Neutrophil (primary cell): ENCODE measurements around the gene INSYN1.

Experiments used
- H3K27ac ChIP-seq: fragments of 200-600 bp; sonication (generic); 2 replicates; pipeline ENCODE4 v1.5.1; 2016; ENCODE audit warnings: mild to moderate bottlenecking, moderate library complexity
- H3K27me3 ChIP-seq: fragments of 200-600 bp; sonication (generic); 2 replicates; pipeline ENCODE4 v1.6.0; 2016; ENCODE audit warnings: mild to moderate bottlenecking
- H3K36me3 ChIP-seq: fragments of 200-600 bp; sonication (generic); 2 replicates; pipeline ENCODE4 v1.5.1; 2017
- H3K4me1 ChIP-seq, 2 experiments: fragments of 200-600 bp in 1 of 2; sonication (generic) in 1 of 2; 1 replicate in 1 of 2; 2 replicates in 1 of 2; pipeline versions ENCODE4 v1.5.1 to v1.6.1; 2013 to 2016; ENCODE audit warnings: low read depth in 1 of 2, low read length in 1 of 2, mild to moderate bottlenecking in 1 of 2, moderate library complexity in 1 of 2; ENCODE audit not compliant: control insufficient read depth in 1 of 2, insufficient read depth in 1 of 2
- H3K4me3 ChIP-seq, 2 experiments: fragments of 200-600 bp in 1 of 2; sonication (generic) in 1 of 2; 1 replicate in 1 of 2; 2 replicates in 1 of 2; pipeline ENCODE4 v1.5.1; 2013 to 2016; ENCODE audit warnings: low read depth in 1 of 2, low read length in 1 of 2, mild to moderate bottlenecking in 1 of 2, moderate library complexity in 1 of 2
- H3K9me3 ChIP-seq: fragments of 200-600 bp; sonication (generic); 2 replicates; pipeline ENCODE4 v1.5.1; 2016
- TF ChIP-seq, protein P1 (sequence below): fragments of 200-600 bp; sonication (generic); IDR thresholded peaks from 2 replicates; pipeline ENCODE4 v1.5.1; 2016; ENCODE audit warnings: antibody characterized with exemption

Gene INSYN1

DNA sequence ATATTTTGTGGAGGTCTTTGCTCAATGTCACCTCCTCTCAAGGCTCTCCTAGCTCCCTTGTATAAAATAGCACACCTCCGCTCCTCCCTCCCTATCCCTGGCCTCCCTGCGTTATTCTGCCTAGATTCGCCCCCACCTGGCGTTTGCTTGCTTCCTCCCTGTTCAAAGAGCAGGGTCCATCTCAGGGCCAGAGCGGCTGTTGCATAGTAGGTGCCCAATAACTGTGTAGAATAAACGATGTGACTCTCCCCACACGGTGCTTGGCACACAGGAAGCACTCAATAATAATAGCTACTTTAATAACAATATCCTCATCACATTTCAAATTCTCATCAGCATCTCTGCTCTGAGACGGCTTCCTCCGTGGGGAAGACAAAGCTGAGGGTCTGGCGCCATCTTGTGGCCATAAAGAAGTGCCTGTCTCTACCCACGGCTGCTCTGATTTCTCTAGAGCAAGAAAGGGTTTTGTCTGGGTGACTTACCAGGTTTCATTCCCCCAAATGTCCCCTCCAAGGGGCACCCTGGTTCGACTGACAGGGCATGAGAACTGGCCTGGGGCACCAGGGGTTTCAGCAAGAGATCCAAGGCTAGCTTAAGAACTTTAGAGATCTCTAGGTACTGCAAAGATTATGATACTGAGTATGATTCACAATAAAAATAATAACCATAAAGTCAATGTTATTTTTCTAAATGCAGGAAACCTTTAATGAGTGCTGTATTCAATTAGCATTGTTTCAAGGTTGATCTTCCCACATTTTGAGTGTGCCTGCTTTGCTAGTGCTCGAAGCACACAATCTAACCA, 52.9 kb downstream of the INSYN1 start:
- Histone ChIP-seq H3K36me3 (no peaks in the 10 kb centered on the region), H3K4me1 (peaks cover 4 to 8% of the 10 kb centered on the region in 2 experiments), H3K27ac (no peak overlapping the region), H3K4me3 (no peak overlapping the region), H3K27me3 (peaks cover 54% of the 10 kb centered on the region), H3K9me3 (no peaks in the 10 kb centered on the region)
- TF ChIP-seq, protein P1, sequence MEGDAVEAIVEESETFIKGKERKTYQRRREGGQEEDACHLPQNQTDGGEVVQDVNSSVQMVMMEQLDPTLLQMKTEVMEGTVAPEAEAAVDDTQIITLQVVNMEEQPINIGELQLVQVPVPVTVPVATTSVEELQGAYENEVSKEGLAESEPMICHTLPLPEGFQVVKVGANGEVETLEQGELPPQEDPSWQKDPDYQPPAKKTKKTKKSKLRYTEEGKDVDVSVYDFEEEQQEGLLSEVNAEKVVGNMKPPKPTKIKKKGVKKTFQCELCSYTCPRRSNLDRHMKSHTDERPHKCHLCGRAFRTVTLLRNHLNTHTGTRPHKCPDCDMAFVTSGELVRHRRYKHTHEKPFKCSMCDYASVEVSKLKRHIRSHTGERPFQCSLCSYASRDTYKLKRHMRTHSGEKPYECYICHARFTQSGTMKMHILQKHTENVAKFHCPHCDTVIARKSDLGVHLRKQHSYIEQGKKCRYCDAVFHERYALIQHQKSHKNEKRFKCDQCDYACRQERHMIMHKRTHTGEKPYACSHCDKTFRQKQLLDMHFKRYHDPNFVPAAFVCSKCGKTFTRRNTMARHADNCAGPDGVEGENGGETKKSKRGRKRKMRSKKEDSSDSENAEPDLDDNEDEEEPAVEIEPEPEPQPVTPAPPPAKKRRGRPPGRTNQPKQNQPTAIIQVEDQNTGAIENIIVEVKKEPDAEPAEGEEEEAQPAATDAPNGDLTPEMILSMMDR = peak; percentile 64

DNA sequence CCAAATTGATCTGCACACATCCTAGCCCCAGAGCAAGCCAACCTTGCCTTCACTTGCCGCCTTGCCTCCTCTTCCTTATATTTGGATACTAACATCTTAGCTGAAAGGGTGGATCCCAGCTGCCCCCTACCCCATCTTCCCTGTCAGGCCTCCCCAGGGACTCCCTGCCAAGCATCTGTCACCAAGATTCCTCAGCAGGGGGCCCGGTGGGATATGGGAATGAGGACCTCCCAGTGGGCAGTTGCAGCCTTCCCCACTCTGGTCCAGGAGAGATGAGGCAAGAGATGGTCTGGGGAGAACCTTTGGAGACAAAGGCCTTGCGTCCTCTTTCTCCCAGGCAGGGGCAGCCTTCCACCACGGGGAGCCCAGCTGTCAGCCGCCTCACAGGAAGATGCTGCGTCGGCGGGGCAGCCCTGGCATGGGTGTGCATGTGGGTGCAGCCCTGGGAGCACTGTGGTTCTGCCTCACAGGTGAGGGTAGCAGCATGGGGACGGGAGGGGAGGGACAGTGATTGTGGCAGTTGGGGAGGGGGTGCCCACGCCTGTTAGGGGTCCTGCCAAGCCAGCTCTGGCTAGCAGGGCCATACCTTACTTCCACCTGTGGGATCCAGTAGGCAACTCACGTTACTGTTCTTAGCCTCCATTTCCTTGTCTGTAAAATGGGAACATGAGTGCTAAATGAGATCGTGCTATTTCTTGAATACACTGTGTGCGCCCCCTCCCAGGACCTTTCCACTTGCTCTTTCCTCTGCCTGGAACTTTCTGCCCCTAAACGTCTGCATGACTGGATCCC, 53.7 kb downstream of the INSYN1 start:
- TF ChIP-seq, protein P1 = no peak
- Histone ChIP-seq H3K4me3 (no peak overlapping the region), H3K27ac (no peak overlapping the region), H3K4me1 (peaks cover 4 to 8% of the 10 kb centered on the region in 2 experiments), H3K9me3 (no peaks in the 10 kb centered on the region), H3K36me3 (no peaks in the 10 kb centered on the region), H3K27me3 (peaks cover 60% of the 10 kb centered on the region)

DNA sequence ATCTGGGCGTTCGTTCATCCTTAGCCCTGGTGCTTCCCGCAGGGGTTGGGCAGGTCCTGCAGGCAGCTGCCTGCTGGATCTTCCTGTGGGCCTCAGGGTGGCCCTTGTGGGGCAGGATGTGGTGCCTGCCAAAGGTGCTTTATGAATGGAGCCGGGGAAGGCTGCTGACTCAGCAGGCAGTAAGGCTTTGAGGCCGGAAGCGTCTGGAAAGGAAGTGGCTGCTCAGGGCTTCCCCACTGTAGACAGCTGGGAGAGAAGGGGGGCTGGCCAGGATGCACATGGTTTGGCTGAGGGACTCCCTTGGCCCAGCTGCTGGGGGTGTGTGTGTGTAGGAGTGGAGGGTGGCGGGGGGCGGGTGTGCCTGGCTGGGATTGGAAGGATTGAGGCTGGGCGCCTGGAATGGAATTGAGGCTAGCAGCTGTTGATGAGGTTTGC, 56.1 kb downstream of the INSYN1 start:
- no peak overlapping the region for H3K27ac ChIP-seq
- H3K4me3 ChIP-seq = no peak overlapping the region
- H3K4me1 ChIP-seq = peaks cover 4 to 8% of the 10 kb centered on the region in 2 experiments
- no peaks in the 10 kb centered on the region for H3K36me3 ChIP-seq
- TF ChIP-seq, protein P1 = no peak
- peaks cover 79% of the 10 kb centered on the region for H3K27me3 ChIP-seq
- no peaks in the 10 kb centered on the region for H3K9me3 ChIP-seq

DNA sequence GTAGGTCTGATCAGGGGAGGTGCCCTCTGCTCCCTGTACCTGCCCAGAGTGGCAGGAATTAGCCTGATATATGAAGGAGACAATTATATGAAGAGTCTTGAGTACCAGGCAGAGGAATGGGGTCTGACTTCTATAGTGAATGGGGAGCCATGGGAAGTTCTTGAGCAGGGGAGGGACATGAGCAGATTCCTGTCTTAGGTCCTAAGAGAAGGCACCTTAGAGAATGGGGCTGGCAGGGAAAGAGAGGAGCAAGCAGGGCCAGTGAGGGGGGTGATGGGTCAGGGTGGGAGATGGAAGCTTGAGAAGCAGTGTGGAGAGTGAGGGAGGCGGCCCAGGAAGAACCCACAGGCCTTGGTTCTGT, 56.5 kb downstream of the INSYN1 start:
- TF ChIP-seq, protein P1 = no peak
- no peak overlapping the region for H3K4me3 ChIP-seq
- H3K27ac ChIP-seq = no peak overlapping the region
- H3K27me3 ChIP-seq = peaks cover 84% of the 10 kb centered on the region
- H3K4me1 ChIP-seq = peaks cover 4 to 8% of the 10 kb centered on the region in 2 experiments
- no peaks in the 10 kb centered on the region for H3K36me3 ChIP-seq
- no peaks in the 10 kb centered on the region for H3K9me3 ChIP-seq

DNA sequence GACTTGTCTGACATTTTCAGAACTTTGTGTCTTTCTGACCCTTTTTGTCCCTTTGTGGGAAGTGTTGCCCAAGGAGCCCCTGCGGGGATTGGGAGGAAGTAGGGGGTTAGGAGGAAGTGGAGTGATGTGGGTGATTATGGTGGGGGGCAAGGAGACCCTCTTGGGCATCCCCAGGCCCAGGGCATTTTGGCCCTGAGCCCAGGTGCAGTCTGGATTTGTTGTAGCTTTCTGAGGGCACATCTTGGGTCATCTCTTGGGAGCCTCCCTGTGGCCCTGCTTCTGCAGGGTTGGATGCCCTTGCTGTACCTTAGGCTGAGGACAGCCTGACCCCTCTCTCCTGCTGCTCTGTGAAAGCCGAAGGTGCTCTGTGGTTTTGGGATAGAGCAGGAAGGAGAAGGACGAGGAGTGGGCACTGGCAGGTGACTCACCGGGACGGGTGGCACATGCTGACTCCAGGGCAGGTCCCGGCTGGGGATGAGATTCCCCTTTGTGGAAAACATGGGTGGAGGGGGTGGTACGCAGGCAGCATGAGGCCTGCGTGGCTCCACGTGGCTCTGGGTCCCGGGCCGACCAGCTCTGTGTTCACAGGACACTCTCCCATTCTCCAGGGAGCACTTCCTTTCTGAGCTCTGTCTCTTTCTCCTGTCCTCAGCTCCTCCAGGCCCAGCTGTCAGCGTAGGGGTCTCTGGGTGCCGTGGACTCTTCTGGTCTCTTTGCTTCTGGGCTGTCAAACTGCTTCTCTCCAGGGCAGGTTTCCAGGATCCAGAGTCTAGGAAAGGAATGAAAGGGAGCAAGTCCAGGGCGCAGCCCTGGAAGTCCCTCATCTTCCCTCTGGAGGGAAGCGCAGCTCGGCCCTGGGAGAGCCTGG, 57.1 kb downstream of the INSYN1 start:
- no peaks in the 10 kb centered on the region for H3K9me3 ChIP-seq
- H3K4me1 ChIP-seq = peaks cover 4 to 8% of the 10 kb centered on the region in 2 experiments
- H3K36me3 ChIP-seq = no peaks in the 10 kb centered on the region
- H3K4me3 ChIP-seq = no peak overlapping the region
- no peak overlapping the region for H3K27ac ChIP-seq
- TF ChIP-seq, protein P1 = no peak
- peaks cover 90% of the 10 kb centered on the region for H3K27me3 ChIP-seq
